ENCODE data around the gene CYB5R3. TPM values are rescaled to one million over a fixed set of nuclear protein-coding genes. Genes with fewer than 3 reads are reported as not detected.
"Not testable (repeated sequence)": the region's sequence is repeated elsewhere in the genome, so short reads cannot be mapped to it uniquely, and the experiment has no call there.

CYB5R3 gene
- polyA plus RNA-seq, 4 donors = 147 to 175 (median 158) TPM

DNA sequence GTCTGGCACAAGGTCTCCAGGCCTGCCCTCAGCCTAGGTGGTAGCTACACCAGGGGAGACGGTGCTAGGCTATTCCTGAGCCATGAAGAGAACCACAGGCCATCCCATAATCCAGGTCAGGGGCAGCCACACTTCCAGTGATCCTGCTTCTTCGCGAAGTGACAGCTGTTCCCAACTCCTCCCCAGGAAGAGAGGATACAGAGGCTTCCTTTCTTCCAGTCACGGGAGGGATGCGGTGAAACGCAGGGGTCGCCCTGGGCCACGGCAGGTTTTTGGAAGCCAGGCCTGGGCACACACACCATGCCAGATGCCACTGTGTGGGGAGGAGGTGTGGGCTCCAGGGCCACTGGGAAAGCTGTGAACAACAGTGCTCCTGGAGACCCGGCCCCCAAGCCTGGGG lies 72.1 kb downstream of the CYB5R3 start:
- not testable (repeated sequence) for DNase-seq (ENCODE audit: low read depth in 4 of 4, low spot score in 3 of 4)

GRCh38 chr22:42575996-42576574 lies 73.1 kb downstream of the CYB5R3 start:
- DNase-seq (ENCODE audit: low read depth in 4 of 4, low spot score in 3 of 4) = not testable (repeated sequence)

DNA sequence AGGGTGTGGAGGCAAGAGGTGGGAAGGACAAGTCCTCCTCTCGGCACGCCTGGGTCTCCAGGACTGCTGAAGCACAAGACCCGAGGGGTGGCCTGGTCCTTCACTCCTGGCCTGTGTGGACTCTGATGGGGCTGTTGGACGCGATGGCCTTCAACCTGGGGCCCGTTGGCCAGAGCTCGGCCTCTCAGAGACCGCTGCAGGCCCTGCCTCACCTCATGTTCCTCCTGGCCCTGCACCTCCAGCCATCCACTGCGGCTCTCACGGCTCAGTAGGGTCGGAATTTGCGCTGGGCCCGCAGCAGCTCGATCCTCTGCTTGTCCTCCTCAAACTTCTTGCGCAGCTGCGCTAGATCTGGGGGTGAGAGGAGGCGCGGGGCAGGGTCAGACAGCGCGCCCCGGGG lies 74.7 kb downstream of the CYB5R3 start:
- not testable (repeated sequence) for DNase-seq (ENCODE audit: low read depth in 4 of 4, low spot score in 3 of 4)

GRCh38 chr22:42574046-42574445 lies 75.1 kb downstream of the CYB5R3 start:
- DNase-seq (ENCODE audit: low read depth in 4 of 4, low spot score in 3 of 4) = not testable (repeated sequence)

DNA sequence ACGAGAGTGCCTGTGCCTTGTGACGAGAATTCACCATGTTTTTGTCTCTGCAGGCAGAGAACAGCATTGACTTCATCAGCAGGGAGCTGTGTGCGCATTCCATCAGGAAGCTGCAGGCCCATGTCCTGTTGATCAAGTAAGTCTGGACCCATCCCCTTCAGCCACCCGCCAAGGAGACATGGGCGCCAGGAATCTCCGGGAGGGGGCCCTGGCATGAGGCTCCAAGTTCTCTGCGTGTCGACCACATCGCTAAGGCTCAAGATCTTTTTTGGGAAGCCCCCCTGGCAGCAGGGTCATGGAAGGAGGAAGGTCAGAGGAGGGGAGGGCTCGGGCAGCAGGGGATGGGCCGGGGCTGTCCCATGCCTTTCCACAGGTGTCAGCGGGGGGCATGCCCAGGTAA lies 78.1 kb downstream of the CYB5R3 start:
- DNase-seq (ENCODE audit: low read depth in 4 of 4, low spot score in 3 of 4) = not testable (repeated sequence)

- DNase-seq (ENCODE audit: low read depth in 4 of 4, low spot score in 3 of 4) = not testable (repeated sequence)
These were observed 78.6 kb downstream of the CYB5R3 start for GRCh38 chr22:42570580-42570979.

GRCh38 chr22:42567950-42568349 lies 81.2 kb downstream of the CYB5R3 start:
- DNase-seq (ENCODE audit: low read depth in 4 of 4, low spot score in 3 of 4) = not testable (repeated sequence)

Other genes starting within 250 kb of the CYB5R3 start
- 1 to 10 TPM in 2 of 4 donors, under 1 TPM in 2; 0.81 to 1.1 (median 1.0) TPM for gene NFAM1, start 217.0 kb downstream of the CYB5R3 start, polyA plus RNA-seq (ENCODE audit: insufficient read length in 4 of 4)
- 10 to 100 TPM; 27.3 to 36.4 (median 31.6) TPM for gene RRP7A, start 129.6 kb downstream of the CYB5R3 start, polyA plus RNA-seq (ENCODE audit: insufficient read length in 4 of 4)
- gene SERHL2, start 95.4 kb downstream of the CYB5R3 start, polyA plus RNA-seq (ENCODE audit: insufficient read length in 4 of 4) = 1 to 10 TPM; 5.3 to 8.3 (median 6.5) TPM
- gene POLDIP3, start 34.5 kb downstream of the CYB5R3 start, polyA plus RNA-seq (ENCODE audit: insufficient read length in 4 of 4) = 100 to 1,000 TPM; 114 to 119 (median 116) TPM
- under 1 TPM in 1 of 4 donors, not detected in 3; 0.14 TPM for gene ATP5MGL, start 8.8 kb downstream of the CYB5R3 start, polyA plus RNA-seq (ENCODE audit: insufficient read length in 4 of 4)
- 10 to 100 TPM; 15.8 to 27.4 (median 16.7) TPM for gene A4GALT, start 71.5 kb upstream of the CYB5R3 start, polyA plus RNA-seq (ENCODE audit: insufficient read length in 4 of 4)
- gene ARFGAP3, start 207.9 kb upstream of the CYB5R3 start, polyA plus RNA-seq (ENCODE audit: insufficient read length in 4 of 4) = 10 to 100 TPM; 45.5 to 57.4 (median 49.4) TPM